Skeletal muscle satellite cell (primary cell): ENCODE results near the gene ACSL6.

Experiments
- H3K27me3 ChIP-seq: 2 replicates; pipeline ENCODE4 v1.7.0; 2013; ENCODE audit warnings: low read length; ENCODE audit not compliant: control insufficient read depth, insufficient read depth
- H3K36me3 ChIP-seq: 2 replicates; pipeline ENCODE4 v1.7.0; 2013; ENCODE audit warnings: mild to moderate bottlenecking, control low read depth, low read length; ENCODE audit not compliant: insufficient read depth
- H3K4me1 ChIP-seq: 2 replicates; pipeline ENCODE4 v1.7.0; 2013; ENCODE audit warnings: low read length; ENCODE audit not compliant: control insufficient read depth, insufficient read depth
- H3K4me2 ChIP-seq: 2 replicates; pipeline ENCODE4 v1.7.0; 2013; ENCODE audit warnings: mild to moderate bottlenecking, low read length
- H3K4me3 ChIP-seq: 2 replicates; pipeline ENCODE4 v1.7.0; 2013; ENCODE audit warnings: low read length
- H3K9ac ChIP-seq: 2 replicates; pipeline ENCODE4 v1.7.0; 2013; ENCODE audit warnings: mild to moderate bottlenecking, low read depth, low read length, moderate library complexity
- H3K9me3 ChIP-seq: replicated peaks from 2 replicates; pipeline ENCODE4 v1.7.0; 2013; ENCODE audit warnings: mild to moderate bottlenecking, control low read depth, low read length

ACSL6 gene

GRCh38 chr5:132037353-132037752 lies 25.9 kb upstream of the ACSL6 start:
- H3K9ac ChIP-seq, result no peak overlapping the region
- no peaks in the 10 kb centered on the region for H3K4me1 ChIP-seq
- no peak overlapping the region for H3K4me3 ChIP-seq
- H3K36me3 ChIP-seq, result no peaks in the 10 kb centered on the region
- no peak overlapping the region for H3K4me2 ChIP-seq
- H3K27me3 ChIP-seq, result peaks cover 62% of the 10 kb centered on the region
- no peaks in the 10 kb centered on the region for H3K9me3 ChIP-seq

GRCh38 chr5:132033122-132033521 lies 21.7 kb upstream of the ACSL6 start:
- Histone ChIP-seq H3K9me3 (no peaks in the 10 kb centered on the region), H3K27me3 (peaks cover 52% of the 10 kb centered on the region)

DNA sequence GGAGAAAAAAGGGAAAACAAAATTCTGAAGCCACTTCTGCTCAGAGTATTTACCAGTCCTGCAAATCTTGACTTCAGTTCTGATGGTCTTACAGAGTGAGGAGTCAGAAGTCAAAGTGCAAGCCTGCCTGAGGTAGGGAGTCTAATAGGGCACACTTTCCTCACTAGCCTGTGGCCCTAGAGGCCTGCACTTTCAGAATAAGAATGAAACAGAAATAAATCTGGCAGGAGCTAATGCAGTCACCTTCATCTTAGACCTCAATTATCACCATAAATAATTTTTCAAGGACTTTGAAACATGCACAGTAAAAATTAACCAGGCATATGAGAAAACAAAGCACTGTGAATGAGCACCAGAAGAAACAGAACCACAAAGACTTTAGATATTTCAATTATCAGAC lies 20.7 kb upstream of the ACSL6 start:
- Histone ChIP-seq H3K27me3 (peaks cover 51% of the 10 kb centered on the region), H3K4me2 (no peak overlapping the region), H3K4me3 (no peak overlapping the region), H3K9ac (no peak overlapping the region), H3K9me3 (no peaks in the 10 kb centered on the region), H3K4me1 (no peaks in the 10 kb centered on the region), H3K36me3 (no peaks in the 10 kb centered on the region)

More at GRCh38 chr5:132033122-132033521, 21.7 kb upstream of the ACSL6 start:
- no peaks in the 10 kb centered on the region for H3K36me3 ChIP-seq
- H3K4me2 ChIP-seq, result no peak overlapping the region
- H3K4me1 ChIP-seq, result no peaks in the 10 kb centered on the region
- H3K4me3 ChIP-seq, result no peak overlapping the region
- no peak overlapping the region for H3K9ac ChIP-seq

DNA sequence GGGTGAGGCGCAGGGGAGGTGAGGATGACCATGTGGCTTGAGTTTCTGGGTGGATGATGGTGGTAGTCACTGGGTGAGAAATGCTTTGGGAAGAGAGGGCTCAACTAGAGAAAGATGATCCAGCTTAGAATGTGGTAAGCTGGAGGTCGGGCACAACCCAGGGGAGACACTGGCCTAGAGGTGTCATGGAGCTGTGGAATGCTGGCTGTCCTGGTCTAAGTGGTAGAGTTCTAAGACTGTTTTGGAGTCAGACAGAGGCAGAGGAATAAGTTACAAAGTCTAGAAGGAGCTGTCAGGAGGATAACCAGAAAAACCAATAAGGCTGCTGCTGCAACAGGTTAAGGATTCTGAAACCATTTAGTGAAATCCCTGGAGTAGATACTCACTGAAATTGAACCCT lies 19.2 kb upstream of the ACSL6 start:
- H3K9ac ChIP-seq, result no peak overlapping the region
- no peaks in the 10 kb centered on the region for H3K36me3 ChIP-seq
- H3K4me1 ChIP-seq, result no peaks in the 10 kb centered on the region
- no peak overlapping the region for H3K4me2 ChIP-seq
- H3K27me3 ChIP-seq, result peaks cover 47% of the 10 kb centered on the region
- H3K9me3 ChIP-seq, result no peaks in the 10 kb centered on the region
- no peak overlapping the region for H3K4me3 ChIP-seq

DNA sequence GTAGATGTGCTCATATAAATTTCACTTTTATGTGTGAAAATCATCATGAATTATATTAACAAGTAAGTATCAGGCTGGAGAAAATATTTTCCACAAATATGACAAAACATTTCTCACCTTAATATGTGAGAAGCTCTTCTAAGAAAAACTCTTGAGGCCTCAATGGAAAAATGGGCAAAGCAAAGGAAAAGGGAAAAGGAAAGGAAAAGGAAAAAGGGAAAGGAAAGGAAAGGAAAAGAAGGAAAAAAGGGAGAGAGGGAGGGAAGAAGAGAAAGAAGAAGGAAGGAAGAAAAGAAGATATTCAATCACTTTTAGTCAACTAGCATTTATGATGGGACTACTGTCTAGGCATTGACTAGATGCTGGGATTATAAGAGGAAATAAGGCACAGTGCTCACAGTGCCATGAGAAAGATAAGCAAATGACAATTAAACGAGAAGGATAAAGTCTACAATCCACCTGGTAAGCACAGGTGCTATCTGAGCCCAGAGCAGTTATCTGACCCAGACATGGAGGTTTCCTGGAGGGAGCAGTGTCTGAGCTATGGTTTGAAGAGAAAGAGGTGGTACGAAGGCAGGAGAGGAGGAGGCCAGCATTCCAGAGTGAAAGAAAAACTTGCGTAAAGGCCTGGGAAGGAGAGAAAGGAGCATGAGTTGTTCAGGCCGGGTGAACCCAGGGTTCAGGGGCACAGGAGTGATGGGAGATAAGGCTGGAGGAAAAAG lies 18.3 kb upstream of the ACSL6 start:
- Histone ChIP-seq H3K4me2 (no peak overlapping the region), H3K9ac (no peak overlapping the region), H3K9me3 (no peaks in the 10 kb centered on the region), H3K4me1 (no peaks in the 10 kb centered on the region), H3K36me3 (no peaks in the 10 kb centered on the region), H3K4me3 (no peak overlapping the region), H3K27me3 (peaks cover 47% of the 10 kb centered on the region)

GRCh38 chr5:132027027-132027426 lies 15.6 kb upstream of the ACSL6 start:
- Histone ChIP-seq H3K4me2 (no peak overlapping the region), H3K27me3 (peaks cover 41% of the 10 kb centered on the region), H3K4me3 (no peak overlapping the region), H3K4me1 (no peaks in the 10 kb centered on the region), H3K36me3 (no peaks in the 10 kb centered on the region), H3K9me3 (no peaks in the 10 kb centered on the region), H3K9ac (no peak overlapping the region)

- peaks cover 41% of the 10 kb centered on the region for H3K27me3 ChIP-seq
Measured at GRCh38 chr5:132026516-132027008, 15.1 kb upstream of the ACSL6 start.

DNA sequence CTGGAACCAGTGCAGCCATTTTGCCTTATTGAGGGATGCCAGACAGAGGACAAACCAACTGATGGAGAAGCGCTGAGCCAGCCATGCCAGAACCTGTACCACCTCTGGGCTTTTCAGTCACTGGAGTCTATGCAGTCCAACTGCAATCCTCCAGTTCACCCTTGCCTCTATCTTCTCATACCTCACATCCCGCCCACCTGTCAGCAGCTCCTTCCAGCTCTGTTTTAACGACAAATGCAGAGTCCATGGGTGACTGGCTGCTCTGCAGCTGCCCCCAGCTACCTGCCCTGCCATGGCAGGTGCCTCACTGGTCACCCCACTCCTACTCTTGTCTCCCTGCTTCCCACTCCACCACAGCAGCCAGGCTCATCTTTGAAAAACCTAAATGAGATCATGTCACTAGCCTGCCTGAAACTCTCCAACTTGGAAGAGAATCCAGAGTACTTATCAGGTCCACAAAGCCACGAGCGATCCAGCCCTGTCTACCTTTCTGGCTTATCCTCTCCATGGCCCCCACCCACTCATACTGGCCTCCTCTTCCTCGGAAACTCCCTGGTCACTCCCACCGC lies 14.0 kb upstream of the ACSL6 start:
- Histone ChIP-seq H3K36me3 (no peaks in the 10 kb centered on the region), H3K9me3 (no peaks in the 10 kb centered on the region), H3K9ac (no peak overlapping the region), H3K4me3 (no peak overlapping the region), H3K4me1 (no peaks in the 10 kb centered on the region), H3K27me3 (peaks cover 37% of the 10 kb centered on the region), H3K4me2 (no peak overlapping the region)

More at GRCh38 chr5:132026516-132027008, 15.1 kb upstream of the ACSL6 start:
- Histone ChIP-seq H3K4me3 (no peak overlapping the region), H3K4me1 (no peaks in the 10 kb centered on the region), H3K9ac (no peak overlapping the region), H3K9me3 (no peaks in the 10 kb centered on the region), H3K36me3 (no peaks in the 10 kb centered on the region), H3K4me2 (no peak overlapping the region)

DNA sequence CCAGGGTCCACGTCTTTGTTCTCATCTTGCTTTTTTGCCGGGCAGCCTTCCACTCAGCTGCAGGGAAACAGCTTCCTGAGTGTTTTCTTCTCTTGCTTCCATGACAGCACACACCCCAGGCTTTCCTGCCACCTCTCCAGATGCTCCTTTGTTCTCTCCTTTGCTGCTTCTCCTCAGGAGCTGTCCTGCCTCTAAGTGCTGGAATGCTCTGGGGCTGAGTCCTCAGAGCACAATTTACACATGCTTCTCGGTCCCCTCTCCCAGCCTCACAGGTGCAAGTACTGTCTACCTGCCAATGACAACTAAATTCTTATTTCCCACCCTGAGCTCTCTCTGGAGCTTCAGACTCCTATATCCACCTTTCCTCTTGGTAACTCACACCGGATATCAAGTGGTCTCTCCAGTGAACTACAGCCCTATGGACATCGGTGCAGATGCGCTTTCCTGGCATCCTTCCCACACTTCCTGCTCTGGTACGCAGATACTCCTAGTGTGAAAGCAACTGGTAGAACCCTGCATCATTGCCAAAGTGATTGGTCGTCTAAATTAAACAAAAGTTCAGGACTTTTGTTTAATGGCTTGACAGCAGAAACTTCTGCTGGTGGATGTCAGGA lies 13.4 kb upstream of the ACSL6 start:
- Histone ChIP-seq H3K9ac (no peak overlapping the region), H3K4me2 (no peak overlapping the region), H3K4me1 (no peaks in the 10 kb centered on the region), H3K27me3 (peaks cover 38% of the 10 kb centered on the region), H3K36me3 (no peaks in the 10 kb centered on the region), H3K9me3 (no peaks in the 10 kb centered on the region), H3K4me3 (no peak overlapping the region)

GRCh38 chr5:132024117-132024435 lies 12.6 kb upstream of the ACSL6 start:
- H3K27me3 ChIP-seq, result peaks cover 45% of the 10 kb centered on the region
- H3K4me3 ChIP-seq, result no peak overlapping the region
- no peaks in the 10 kb centered on the region for H3K9me3 ChIP-seq
- no peak overlapping the region for H3K4me2 ChIP-seq
- H3K36me3 ChIP-seq, result no peaks in the 10 kb centered on the region
- H3K4me1 ChIP-seq, result no peaks in the 10 kb centered on the region
- H3K9ac ChIP-seq, result no peak overlapping the region

- peaks cover 50% of the 10 kb centered on the region for H3K27me3 ChIP-seq
- H3K9me3 ChIP-seq, result no peaks in the 10 kb centered on the region
- no peak overlapping the region for H3K4me3 ChIP-seq
- no peaks in the 10 kb centered on the region for H3K4me1 ChIP-seq
- no peak overlapping the region for H3K9ac ChIP-seq
- no peak overlapping the region for H3K4me2 ChIP-seq
- no peaks in the 10 kb centered on the region for H3K36me3 ChIP-seq
Measured at GRCh38 chr5:132023258-132024116, 12.0 kb upstream of the ACSL6 start.
